ENCODE measurements around the gene KLHL41.

DNA sequence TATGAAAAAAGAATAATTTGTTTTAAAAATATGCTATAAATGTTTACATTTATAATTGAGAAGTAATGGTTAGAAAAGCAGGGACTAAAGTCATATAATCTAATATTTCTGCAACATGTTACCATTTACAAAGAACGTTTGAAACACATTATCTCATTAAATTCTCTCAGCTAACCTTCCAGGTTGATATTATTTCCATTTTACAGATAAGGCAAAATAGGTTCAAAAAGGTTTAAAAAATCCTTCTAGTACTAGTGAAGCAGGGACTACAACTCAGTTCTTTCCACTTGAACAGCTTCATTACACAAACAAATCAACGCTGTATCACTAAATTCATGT lies 63.3 kb downstream of the KLHL41 start:
- TF ChIP-seq, protein P1, sequence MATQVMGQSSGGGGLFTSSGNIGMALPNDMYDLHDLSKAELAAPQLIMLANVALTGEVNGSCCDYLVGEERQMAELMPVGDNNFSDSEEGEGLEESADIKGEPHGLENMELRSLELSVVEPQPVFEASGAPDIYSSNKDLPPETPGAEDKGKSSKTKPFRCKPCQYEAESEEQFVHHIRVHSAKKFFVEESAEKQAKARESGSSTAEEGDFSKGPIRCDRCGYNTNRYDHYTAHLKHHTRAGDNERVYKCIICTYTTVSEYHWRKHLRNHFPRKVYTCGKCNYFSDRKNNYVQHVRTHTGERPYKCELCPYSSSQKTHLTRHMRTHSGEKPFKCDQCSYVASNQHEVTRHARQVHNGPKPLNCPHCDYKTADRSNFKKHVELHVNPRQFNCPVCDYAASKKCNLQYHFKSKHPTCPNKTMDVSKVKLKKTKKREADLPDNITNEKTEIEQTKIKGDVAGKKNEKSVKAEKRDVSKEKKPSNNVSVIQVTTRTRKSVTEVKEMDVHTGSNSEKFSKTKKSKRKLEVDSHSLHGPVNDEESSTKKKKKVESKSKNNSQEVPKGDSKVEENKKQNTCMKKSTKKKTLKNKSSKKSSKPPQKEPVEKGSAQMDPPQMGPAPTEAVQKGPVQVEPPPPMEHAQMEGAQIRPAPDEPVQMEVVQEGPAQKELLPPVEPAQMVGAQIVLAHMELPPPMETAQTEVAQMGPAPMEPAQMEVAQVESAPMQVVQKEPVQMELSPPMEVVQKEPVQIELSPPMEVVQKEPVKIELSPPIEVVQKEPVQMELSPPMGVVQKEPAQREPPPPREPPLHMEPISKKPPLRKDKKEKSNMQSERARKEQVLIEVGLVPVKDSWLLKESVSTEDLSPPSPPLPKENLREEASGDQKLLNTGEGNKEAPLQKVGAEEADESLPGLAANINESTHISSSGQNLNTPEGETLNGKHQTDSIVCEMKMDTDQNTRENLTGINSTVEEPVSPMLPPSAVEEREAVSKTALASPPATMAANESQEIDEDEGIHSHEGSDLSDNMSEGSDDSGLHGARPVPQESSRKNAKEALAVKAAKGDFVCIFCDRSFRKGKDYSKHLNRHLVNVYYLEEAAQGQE (IDR thresholded peaks at IDR 0.05; ENCODE audit: insufficient read depth in 1 of 2, low read depth in 2 of 2, low read length in 2 of 2): no peak
- TF ChIP-seq POLR2AphosphoS5 (IDR thresholded peaks at IDR 0.05; ENCODE audit: low read depth, low read length): no peak

Measured in PFSK-1 (cell line).